ENCODE results near the gene GTPBP8. TPM values are rescaled to one million over a fixed set of nuclear protein-coding genes. Genes with fewer than 3 reads are reported as not detected.
A peak's percentile ranks its signal among the peaks of the same experiment; 100 is the strongest.

The GTPBP8 gene
- total RNA-seq, 1 donor from 2014 or later, result 29.1 TPM

- H3K4me3 Mint-ChIP-seq, result no peak overlapping the region
- DNase-seq (ENCODE audit: low spot score in 2 of 2, unreplicated experiment in 2 of 2), result no peak
- H3K9me3 Mint-ChIP-seq, result no peaks in the 10 kb centered on the region
- H3K27me3 Mint-ChIP-seq (ENCODE audit: low read depth), result no peaks in the 10 kb centered on the region
- H3K4me1 Mint-ChIP-seq, result peaks cover 7% of the 10 kb centered on the region
- peaks cover 32% of the 10 kb centered on the region for H3K36me3 Mint-ChIP-seq
- H3K27ac Mint-ChIP-seq, result no peak overlapping the region
- TF ChIP-seq CTCF (IDR thresholded peaks at IDR 0.05; ENCODE audit: unreplicated experiment), result no peak
Measured at GRCh38 chr3:113006359-113007056, 15.7 kb downstream of the GTPBP8 start.

- Mint-ChIP-seq H3K27ac (no peak overlapping the region), H3K36me3 (peaks cover 36% of the 10 kb centered on the region), H3K27me3 (ENCODE audit: low read depth) (no peaks in the 10 kb centered on the region), H3K4me1 (no peaks in the 10 kb centered on the region), H3K4me3 (no peak overlapping the region), H3K9me3 (no peaks in the 10 kb centered on the region)
- no peak for DNase-seq (ENCODE audit: low spot score in 2 of 2, unreplicated experiment in 2 of 2)
- TF ChIP-seq CTCF (IDR thresholded peaks at IDR 0.05; ENCODE audit: unreplicated experiment), result no peak
Measured at GRCh38 chr3:113008117-113008516, 17.3 kb downstream of the GTPBP8 start.

- no peak for DNase-seq (ENCODE audit: low spot score in 2 of 2, unreplicated experiment in 2 of 2)
- TF ChIP-seq CTCF (IDR thresholded peaks at IDR 0.05; ENCODE audit: unreplicated experiment), result no peak
- H3K27ac Mint-ChIP-seq, result no peak overlapping the region
- H3K4me3 Mint-ChIP-seq, result no peak overlapping the region
- H3K27me3 Mint-ChIP-seq (ENCODE audit: low read depth), result no peaks in the 10 kb centered on the region
- H3K4me1 Mint-ChIP-seq, result peaks cover 11% of the 10 kb centered on the region
- H3K36me3 Mint-ChIP-seq, result peaks cover 14% of the 10 kb centered on the region
- H3K9me3 Mint-ChIP-seq, result no peaks in the 10 kb centered on the region
Measured at GRCh38 chr3:113013593-113013992, 22.8 kb downstream of the GTPBP8 start.

GRCh38 chr3:113018536-113019181 is 27.9 kb downstream of the GTPBP8 start:
- H3K9me3 Mint-ChIP-seq, result peaks cover 3% of the 10 kb centered on the region
- peak overlapping the region; percentile 90 for H3K4me3 Mint-ChIP-seq
- H3K36me3 Mint-ChIP-seq, result peaks cover 4% of the 10 kb centered on the region
- no peak for DNase-seq (ENCODE audit: low spot score in 2 of 2, unreplicated experiment in 2 of 2)
- no peaks in the 10 kb centered on the region for H3K27me3 Mint-ChIP-seq (ENCODE audit: low read depth)
- no peak for TF ChIP-seq CTCF (IDR thresholded peaks at IDR 0.05; ENCODE audit: unreplicated experiment)
- peaks cover 24% of the 10 kb centered on the region for H3K4me1 Mint-ChIP-seq
- peak overlapping the region; percentile 91 for H3K27ac Mint-ChIP-seq

GRCh38 chr3:113019182-113020137 is 28.7 kb downstream of the GTPBP8 start:
- no peak for TF ChIP-seq CTCF (IDR thresholded peaks at IDR 0.05; ENCODE audit: unreplicated experiment)
- H3K4me1 Mint-ChIP-seq, result peaks cover 24% of the 10 kb centered on the region
- H3K36me3 Mint-ChIP-seq, result peaks cover 2% of the 10 kb centered on the region
- DNase-seq (ENCODE audit: low spot score in 2 of 2, unreplicated experiment in 2 of 2), result peak; percentile 64 to 76
- peaks cover 6% of the 10 kb centered on the region for H3K9me3 Mint-ChIP-seq
- peak overlapping the region; percentile 90 for H3K4me3 Mint-ChIP-seq
- no peaks in the 10 kb centered on the region for H3K27me3 Mint-ChIP-seq (ENCODE audit: low read depth)
- peak overlapping the region; percentile 91 for H3K27ac Mint-ChIP-seq
